CD4-positive, alpha-beta T cell treated with Interferon gamma for 1 hour (primary cell): Measurements from ENCODE around the gene HOXD4.

ENCODE experiments used
- DNase-seq: peaks from one replicate; pipeline ENCODE4 v3.0.0-alpha.2; 2020

The HOXD4 gene

DNA sequence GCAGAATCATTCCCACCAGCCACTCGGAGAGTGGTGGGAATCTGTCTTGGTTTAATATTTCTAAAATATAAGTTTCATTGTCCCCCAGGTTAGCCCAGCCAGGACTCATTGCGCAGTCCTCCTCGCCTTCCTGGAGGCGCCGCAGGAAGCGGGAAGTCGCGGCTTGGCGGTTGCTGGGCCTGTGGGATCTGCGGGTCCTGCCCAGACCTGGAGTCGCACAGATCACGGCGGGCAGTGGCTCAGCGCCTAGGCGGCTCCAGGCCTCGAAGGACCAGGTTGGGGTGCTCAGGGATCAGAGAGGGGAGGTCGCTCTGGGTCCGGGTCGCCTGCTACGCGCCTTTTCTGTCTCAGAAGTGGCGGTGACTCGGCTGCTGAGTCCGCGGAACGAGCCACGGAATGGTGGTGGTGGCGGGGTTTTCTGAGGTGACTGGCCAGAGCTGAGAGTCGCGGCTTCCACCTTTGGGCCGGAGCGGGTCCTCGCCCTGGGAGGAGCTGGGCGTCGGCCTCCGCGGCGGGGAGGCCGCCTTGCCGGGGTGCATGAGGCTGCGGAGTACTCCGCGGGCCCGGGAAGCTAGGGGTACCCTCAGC, 8.4 kb downstream of the HOXD4 start:
- DNase-seq, result no peak

DNA sequence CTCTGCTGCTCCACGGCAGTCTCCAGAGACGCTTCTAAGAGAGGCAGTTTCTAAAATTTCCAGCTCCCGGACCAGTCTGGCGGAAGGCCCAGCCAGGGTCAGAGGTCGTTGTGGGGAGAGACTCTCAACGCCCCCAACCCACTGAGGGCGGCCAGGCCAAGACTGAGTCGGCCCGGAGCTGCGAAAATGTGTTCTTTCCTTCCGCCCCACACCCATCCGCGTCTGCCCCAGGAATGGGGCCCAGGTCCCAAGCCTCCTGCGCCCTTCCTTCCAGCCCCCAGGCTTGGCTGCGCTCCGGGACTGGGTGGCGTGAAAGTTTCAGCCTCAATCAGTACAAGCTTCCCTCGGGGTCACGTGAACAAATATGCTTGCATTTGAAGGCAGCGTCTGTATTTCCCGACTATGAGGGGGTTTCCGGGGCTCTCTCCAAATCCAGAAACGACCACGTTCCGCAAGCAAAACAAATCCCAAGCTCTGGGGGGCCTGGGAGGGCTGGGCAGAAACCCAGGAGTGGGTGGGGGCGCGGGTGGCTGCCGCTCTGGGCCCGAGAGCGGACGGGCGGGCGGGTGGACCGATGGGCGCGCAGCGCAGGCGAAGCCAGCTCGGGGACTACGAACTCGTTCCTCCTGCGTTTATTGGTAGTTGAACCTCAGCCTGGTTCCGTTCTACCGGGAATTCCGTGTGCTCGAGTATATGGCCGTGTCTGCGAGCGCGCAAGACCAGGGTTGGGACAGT, 9.1 kb downstream of the HOXD4 start:
- DNase-seq, result no peak

DNA sequence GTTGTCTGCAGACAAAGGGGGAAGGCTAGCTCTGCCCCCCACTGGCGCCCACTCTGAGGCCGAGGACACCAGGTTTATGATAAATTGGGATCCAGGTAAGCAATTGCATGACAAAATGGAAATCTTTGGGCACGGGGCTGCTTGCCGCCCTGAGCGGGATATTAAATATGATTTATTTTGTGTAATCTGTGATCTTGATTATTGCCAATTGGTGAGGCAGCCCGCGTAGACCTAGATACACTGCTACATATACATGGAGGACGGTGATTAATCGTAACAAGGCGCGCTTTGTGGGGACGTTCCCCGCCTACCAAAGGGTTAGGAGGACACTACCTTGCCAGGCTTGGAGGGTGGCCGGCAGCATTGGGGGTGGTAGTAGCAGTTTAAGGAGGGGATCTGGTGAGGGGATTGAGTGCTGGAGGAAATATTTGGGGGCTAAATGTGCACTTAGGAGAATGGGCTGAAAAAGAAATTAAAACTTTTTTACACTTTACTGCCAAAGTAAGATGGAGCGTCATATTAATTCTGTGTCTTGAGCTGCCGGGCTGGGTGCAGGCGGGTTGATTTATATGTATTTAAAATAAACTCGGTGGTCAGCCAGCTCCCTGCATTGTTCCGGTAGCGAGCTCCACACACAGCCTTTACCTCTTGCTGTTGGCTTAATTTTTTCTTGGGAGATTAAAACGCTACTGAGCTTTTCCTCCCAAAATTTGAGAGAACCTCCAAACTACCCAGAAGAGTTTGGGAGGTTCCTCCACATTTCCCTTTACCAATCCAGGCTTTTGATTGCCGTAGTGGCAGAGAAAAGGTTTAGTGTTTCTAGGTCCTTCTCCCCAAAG, 9.9 kb downstream of the HOXD4 start:
- no peak for DNase-seq

DNA sequence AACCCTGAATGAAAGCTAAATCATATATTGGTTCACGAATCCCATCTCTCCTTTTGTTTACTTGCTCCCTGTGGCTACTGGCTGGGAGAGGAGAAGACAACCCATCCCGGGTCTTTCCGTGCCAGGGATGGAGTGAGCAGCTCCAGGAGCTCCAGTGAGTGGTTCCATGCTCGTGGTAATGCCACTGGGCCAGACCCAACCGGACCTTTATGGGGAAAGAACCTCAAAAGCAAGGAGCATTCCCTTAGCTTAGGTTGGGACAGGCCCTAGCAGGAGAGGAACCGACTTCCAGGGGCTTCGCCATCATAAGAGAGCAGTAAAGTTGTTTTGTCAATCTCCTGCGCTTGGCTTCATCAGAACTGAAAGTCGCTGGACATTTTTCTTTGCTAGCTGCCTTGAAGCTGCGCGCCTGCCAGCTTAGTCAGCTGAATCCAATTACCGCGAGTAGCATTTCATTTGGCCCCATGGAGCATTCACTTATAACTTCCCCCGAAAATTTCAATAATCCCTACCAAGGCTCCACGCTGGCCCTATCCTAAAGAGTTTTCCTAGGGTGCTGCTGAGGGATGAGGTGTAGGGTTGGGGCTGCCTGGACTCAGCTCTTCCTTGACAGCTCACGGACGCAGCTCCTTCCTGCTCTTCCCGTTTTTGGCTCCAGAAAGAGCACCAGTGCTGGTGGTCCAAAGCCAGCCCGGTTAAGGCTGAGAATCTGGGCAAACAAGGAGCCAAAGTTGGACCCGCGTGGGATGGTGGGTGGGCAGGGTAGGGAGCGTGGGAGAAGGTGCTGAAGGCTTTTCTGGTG, 10.7 kb downstream of the HOXD4 start:
- no peak for DNase-seq

DNA sequence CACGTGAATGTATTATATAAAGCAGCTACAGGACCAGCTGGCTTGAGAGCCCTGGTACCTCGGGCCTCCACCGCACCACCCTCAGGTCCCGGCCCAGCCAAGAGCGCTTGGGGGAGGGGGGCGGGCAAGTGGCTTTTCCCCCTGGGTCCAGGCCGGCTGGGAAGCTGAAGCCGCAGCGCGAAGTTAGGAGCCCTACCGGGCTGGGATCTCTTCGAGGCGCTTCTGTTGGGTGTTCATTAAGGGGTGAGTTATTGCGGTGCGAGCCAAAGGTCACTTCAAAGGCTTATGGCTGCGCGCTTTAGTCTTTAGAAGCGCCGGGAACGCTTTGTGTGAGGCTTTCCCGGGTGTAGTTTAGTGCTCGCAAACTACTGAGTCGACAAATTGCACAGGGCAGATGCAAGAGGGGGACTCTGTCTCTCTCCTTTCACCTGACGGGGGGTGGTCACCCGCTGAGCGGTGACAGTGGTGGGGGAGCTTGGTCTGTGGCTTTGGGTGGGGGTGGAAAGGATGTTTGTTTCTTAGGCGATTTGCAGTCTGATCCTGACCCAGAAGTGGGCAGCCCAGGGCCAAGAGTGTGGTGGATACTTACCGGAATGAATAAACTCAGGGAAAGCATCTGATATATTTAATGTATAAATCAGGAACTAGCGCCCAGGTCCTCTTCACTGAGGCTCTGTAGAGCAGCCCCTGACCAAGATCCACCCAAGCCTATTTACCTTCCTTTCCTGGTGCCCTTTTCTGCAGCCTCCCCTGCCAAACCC, 11.7 kb downstream of the HOXD4 start:
- DNase-seq, result no peak

DNA sequence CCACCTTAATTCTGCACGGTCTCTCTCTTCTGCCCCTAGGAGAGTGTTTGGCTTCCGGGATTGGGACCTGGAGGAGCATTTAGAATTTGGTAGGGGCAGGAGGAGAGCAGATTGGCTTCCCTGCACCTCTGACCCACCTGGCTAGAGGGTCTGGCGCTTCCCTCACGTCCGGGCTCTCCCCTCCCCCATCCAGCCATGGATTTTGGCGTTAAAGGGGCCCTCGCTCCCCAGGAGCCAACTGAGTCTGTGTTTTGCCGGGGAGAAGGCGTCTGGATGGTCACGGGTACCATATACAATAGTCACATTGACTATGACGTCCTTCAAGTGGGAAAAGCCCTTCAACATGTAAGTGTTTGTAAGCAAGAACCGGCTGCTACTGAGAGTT, 12.3 kb downstream of the HOXD4 start:
- DNase-seq, result no peak

DNA sequence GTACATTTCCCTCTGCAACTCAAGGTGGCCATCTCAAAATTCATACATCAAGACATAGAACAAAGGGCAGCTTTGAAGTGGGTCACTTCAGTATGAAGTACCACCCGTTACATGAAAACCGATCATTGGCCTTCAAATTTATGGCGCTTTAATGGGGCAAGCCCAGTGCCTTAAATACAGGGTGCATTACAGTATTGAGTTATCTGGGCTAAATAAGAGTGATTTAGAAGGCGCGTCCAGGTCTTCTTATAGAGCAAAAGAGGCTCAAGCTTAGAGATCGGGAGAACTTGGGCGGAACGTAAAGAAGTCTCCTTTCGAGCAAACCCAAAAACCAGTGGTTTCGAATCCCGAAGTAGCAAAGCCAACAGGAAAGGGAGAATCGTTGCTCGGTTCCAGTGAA, 12.9 kb downstream of the HOXD4 start:
- DNase-seq, result no peak

DNA sequence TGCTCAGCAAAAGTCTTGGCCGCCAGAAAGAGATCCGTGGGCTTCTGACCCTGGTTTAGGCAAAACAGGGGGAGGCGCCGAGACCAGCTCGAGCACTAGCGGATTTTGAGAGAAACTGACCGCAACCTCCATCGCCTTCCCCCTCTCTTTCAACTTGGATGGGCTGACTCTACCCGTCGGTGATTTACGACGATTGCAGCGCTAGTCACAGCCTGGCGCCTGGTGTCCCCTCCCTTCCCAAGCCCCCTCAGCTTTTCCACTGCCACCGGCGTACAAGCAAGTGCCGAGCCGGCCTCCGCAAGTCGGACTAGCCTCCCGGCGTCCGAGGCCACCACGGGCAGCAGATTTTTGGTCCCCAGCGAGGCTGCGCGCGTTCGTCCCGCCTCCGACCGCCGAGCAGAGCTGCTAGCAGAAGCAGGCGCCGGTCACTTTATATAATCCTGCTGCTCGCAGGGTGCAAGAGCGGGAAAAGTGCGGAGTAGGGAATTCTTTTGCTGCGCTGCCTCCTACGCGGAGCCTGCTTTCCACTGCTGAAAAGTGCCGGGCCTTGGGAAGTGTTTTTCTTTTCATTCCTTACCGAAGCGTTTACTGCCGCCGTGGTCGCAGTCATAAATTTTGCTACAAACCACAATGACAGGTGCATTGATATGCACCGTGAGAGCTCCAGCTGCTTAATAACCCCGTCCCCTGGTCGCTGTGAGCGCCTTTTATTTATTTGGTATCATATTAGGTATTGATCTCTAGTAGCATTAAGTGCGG, 13.4 kb downstream of the HOXD4 start:
- DNase-seq, result no peak

DNA sequence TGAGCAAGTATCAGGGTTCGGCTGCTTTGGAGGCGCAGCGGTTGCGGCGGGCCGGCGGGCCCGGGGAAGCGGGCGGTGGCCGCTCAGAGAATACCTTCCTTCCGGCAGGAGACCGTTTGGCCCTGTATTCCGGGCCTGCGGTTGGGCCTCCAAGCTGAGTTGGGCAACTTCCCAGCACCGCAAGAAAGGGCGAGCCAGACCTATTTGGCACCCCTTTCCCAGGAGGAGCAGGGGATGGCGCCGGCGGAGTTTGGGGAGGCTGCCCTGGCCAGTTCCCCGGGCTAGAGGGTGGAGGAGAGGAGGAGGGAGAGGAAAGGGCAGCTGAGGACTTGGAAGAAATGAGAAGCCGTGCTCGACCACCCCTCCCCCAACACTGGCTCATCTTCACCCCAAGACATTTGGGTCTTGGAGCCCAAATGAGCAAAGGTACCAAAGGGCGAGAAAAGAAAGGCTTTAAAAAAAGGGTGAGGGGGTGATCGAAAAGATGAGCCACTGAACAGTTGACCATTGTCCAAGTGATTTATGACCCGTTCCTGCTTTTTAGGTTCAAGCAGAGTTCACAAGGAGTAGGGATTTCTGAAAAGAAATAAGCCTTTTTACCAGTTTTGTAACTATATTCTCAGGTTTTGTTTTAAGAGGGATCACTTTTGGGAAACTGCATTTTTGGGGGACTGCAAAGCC, 14.2 kb downstream of the HOXD4 start:
- no peak for DNase-seq

DNA sequence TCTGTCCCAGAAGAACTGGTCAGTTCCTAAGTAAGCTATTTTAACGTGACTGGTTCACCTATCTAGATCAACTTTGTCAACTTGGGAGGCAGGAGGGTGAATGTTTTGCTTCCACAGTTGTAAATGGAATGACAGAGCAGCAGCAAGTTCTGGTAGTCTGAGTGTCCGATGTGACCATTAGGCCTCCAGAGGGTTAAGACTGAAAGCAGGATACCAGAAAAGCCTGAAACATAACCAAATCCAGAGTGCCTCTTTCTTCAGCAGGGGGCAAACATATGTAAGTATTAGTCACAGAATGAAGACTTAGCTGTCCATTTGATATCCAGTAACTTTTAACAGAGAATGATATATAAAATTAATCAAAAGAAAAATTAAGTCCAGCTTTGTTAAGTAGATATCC, 14.9 kb downstream of the HOXD4 start:
- DNase-seq, result no peak

DNA sequence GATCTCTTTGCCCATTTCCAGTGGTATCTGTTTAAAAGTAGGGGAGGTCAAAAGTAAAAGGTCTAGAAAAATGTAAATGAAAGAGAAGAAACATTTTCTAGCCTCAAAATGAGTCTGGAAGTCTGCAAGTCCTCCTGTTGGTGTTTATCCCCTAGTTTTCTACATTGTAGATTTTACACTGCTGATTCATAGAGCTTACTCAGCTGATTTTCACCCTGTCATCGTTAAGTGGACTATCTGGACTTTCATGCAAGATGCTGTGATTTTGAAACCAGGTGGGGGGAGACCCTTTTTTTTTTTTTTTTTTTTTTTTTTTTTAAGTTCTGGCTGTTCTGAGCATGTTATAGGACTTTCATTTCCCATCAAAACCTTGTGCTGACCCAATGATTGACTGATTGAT, 16.0 kb downstream of the HOXD4 start:
- no peak for DNase-seq

DNA sequence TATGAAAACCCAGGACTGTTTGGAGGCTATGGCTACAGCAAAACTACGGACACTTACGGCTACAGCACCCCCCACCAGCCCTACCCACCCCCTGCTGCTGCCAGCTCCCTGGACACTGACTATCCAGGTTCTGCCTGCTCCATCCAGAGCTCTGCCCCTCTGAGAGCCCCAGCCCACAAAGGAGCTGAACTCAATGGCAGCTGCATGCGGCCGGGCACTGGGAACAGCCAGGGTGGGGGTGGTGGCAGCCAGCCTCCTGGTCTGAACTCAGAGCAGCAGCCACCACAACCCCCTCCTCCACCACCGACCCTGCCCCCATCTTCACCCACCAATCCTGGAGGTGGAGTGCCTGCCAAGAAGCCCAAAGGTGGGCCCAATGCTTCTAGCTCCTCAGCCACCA, 17.8 kb downstream of the HOXD4 start:
- DNase-seq, result no peak

DNA sequence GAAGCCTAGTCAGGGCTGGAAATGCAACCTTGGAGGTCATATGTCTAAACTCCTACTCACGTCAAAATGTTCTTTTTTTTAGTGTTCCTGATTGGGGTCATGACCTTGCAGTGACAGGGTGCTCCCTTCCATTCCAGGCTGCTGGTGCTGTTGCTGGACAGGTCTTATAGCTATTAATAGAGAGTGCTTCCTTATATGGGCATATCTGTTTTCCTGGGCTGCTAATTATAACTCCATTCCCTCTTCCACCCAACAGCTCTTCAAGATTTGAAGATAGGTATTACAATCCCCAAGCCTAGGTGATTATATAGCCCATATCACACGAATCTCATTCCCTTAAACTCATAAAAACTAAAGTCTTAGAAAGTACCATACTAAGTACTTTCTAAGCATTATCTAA, 18.4 kb downstream of the HOXD4 start:
- DNase-seq, result no peak

DNA sequence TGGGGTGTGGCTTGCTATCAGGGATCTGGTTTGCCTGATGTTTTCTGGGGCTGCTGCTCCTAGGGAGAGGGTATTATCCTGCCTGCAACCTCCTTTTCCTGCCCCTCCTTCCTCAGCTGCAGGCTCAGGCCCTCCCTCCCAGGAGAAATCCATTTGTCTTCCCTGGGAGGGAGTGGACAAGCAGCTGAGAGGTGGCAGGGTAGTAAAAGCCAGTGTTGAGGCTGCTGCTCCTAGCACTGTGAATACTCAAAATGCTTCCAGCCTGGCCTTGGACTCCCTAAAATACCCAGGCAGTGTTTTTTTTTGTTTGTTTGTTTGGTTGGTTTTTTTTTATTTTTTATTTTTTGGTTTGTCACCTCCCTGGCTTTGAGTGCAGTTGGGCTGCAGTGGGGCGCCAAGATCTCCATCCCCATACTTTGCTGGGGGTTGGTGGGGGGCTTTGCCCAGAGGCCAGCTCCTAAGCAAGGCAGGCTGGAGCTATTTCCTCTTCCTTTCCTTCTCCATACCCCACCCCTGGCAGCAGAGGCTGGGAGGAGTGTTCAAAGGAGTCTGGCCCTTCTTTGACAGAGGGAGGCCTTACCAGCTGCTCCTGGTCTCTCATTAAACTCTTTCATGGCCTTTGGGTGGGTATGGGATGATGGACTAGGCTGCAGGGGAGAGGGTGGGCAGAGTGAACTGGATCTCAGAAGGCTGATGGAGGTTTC, 19.4 kb downstream of the HOXD4 start:
- DNase-seq, result no peak

DNA sequence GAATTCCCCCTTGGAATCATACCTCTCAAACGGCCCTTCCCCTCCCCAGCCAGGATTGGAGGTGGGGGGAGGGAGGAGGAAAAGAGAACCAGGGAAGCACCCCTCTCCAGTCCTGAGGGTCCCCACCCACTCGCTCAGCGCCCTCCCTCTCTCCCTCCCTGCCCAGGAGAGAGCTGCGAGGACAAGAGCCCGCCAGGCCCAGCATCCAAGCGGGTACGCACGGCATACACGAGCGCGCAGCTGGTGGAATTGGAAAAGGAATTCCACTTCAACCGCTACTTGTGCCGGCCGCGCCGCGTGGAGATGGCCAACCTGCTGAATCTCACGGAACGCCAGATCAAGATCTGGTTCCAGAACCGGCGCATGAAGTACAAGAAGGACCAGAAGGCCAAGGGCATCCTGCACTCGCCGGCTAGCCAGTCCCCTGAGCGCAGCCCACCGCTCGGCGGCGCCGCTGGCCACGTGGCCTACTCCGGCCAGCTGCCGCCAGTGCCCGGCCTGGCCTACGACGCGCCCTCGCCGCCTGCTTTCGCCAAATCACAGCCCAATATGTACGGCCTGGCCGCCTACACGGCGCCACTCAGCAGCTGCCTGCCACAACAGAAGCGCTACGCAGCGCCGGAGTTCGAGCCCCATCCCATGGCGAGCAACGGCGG, 20.1 kb downstream of the HOXD4 start:
- DNase-seq, result no peak

DNA sequence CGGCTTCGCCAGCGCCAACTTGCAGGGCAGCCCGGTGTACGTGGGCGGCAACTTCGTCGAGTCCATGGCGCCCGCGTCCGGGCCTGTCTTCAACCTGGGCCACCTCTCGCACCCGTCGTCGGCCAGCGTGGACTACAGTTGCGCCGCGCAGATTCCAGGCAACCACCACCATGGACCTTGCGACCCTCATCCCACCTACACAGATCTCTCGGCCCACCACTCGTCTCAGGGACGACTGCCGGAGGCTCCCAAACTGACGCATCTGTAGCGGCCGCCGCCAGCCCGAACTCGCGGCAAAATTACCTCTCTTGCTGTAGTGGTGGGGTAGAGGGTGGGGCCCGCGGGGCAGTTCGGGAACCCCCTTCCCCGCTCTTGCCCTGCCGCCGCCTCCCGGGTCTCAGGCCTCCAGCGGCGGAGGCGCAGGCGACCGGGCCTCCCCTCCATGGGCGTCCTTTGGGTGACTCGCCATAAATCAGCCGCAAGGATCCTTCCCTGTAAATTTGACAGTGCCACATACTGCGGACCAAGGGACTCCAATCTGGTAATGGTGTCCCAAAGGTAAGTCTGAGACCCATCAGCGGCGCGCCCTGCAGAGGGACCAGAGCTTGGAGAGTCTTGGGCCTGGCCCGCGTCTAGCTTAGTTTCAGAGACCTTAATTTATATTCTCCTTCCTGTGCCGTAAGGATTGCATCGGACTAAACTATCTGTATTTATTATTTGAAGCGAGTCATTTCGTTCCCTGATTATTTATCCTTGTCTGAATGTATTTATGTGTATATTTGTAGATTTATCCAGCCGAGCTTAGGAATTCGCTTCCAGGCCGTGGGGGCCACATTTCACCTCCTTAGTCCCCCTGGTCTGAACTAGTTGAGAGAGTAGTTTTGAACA, 20.9 kb downstream of the HOXD4 start:
- no peak for DNase-seq

DNA sequence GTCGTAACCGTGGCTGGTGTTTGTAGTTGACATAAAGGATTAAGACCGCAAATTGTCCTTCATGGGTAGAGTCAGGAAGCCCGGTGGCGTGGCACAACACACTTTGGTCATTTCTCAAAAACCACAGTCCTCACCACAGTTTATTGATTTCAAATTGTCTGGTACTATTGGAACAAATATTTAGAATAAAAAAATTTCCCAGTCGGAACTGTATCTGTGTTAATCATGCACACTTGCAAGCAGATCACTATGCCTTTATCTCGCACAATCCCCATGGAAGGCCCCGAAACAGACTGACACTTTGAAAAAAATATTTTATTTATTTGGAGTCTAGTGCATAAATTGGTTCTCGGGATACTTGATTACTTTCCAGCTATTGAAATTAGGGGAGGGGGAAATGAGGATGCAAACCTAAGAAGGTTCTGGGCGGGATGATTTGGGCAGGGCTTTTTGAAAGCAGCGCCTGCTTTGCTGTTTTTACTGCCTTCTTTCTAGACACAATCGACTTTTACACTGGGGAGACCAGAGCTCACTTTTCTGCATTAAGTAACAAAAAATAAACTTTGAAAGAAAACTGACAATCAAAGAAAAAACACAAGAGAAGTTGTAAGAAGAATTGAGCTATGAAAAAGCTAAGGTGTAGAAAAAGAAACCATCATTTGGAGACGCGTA, 21.7 kb downstream of the HOXD4 start:
- no peak for DNase-seq
